ENCODE results near the gene SLC43A1.

GRCh38 chr11:57439786-57440185, 75.7 kb downstream of the SLC43A1 start:
- TF ChIP-seq ZNF425 (CRISPR knock-in tag; conservative IDR thresholded peaks at IDR 0.05) (no peak), MLX (CRISPR knock-in tag; IDR thresholded peaks at IDR 0.05) (no peak), USF2 (CRISPR knock-in tag; IDR thresholded peaks at IDR 0.05) (no peak), FOXP1 (CRISPR knock-in tag; IDR thresholded peaks at IDR 0.05; ENCODE audit: borderline replicate concordance) (no peak), MAX (CRISPR knock-in tag; IDR thresholded peaks at IDR 0.05) (no peak), CTCF (IDR thresholded peaks at IDR 0.05) (no peak), JUN (CRISPR knock-in tag; IDR thresholded peaks at IDR 0.05) (no peak), IRF2 (CRISPR knock-in tag; IDR thresholded peaks at IDR 0.05; ENCODE audit: borderline replicate concordance, low read depth) (no peak), JAZF1 (CRISPR knock-in tag; IDR thresholded peaks at IDR 0.05) (no peak), ETV6 (CRISPR knock-in tag; IDR thresholded peaks at IDR 0.05) (no peak), IRF1 (CRISPR knock-in tag; IDR thresholded peaks at IDR 0.05) (no peak)
